A549 treated with CpdA at 1 μM for 4 hours (cell line): ENCODE results near the gene ARF4. TPM values are rescaled to one million over a fixed set of nuclear protein-coding genes. Genes with fewer than 3 reads are reported as not detected.

ENCODE experiments used
- total RNA-seq: library from RNA; stranded (reverse); fragments of 200-300 nt; extraction: Qiagen RNA extraction; gene quantifications from 5 replicates; pipeline ENCODE4 v1.2.3, GENCODE V29; 2022; ENCODE audit warnings: low read depth

Gene ARF4
- total RNA-seq = 157 to 182 TPM (median 165 TPM) in 5 replicates

GRCh38 chr3:57597127-57597923 lies at the start of gene ARF4:
TSS of gene ARF4 (minus strand) at chr3:57597344. CDS start at chr3:57597140, 204 bp downstream.

GRCh38 chr3:57555738-57556458 lies 41.2 kb downstream of the ARF4 start, which contains the start of gene PDE12:
TSS of gene PDE12 (plus strand) at chr3:57556274. CDS start at chr3:57556380, 106 bp downstream.

GRCh38 chr3:57544181-57545125 lies 52.7 kb downstream of the ARF4 start, which contains the start of gene DNAH12:
TSS of gene DNAH12 (minus strand) at chr3:57544344. CDS start at chr3:57542870, 1,474 bp downstream.

Other genes with a start within 250 kb of the ARF4 start
- gene DNAH12, start 53.0 kb downstream of the ARF4 start, total RNA-seq = 0.05 to 0.19 TPM (median 0.11 TPM) in 4 of 5 replicates, not detected in the other
- gene PDE12, start 41.1 kb downstream of the ARF4 start, total RNA-seq = 13.3 to 14.9 TPM (median 14.6 TPM) in 5 replicates
- gene DENND6A, start 95.7 kb upstream of the ARF4 start, total RNA-seq = 6.0 to 8.2 TPM (median 6.6 TPM) in 5 replicates
- 20.3 to 26.5 TPM (median 25.2 TPM) in 5 replicates for gene SLMAP, start 159.0 kb upstream of the ARF4 start, total RNA-seq